Esophagus (tissue), 2 donors: Measurements from ENCODE around the gene RNF224. TPM values are rescaled to one million over a fixed set of nuclear protein-coding genes. Genes with fewer than 3 reads are reported as not detected.

ENCODE experiments used
- H3K27ac ChIP-seq, 2 donors: one replicate each; pipeline ENCODE4 v1.5.1; 2013; ENCODE audit warnings: low read depth in 2 of 2, mild to moderate bottlenecking in 2 of 2, inconsistent platforms in 1 of 2, low read length in 1 of 2, moderate library complexity in 1 of 2
- H3K27me3 ChIP-seq, 2 donors: one replicate each; pipeline ENCODE4 v1.6.1; 2013; ENCODE audit warnings: low read length in 2 of 2, control low read depth in 1 of 2, mild to moderate bottlenecking in 1 of 2; ENCODE audit not compliant: insufficient read depth in 2 of 2, control insufficient read depth in 1 of 2
- H3K36me3 ChIP-seq, 2 donors: one replicate each; pipeline ENCODE4 v1.6.1; 2013; ENCODE audit warnings: low read length in 1 of 2; ENCODE audit not compliant: control insufficient read depth in 2 of 2, insufficient read depth in 2 of 2
- H3K4me1 ChIP-seq, 2 donors: one replicate each; pipeline ENCODE4 v1.6.1; 2013; ENCODE audit warnings: low read length in 1 of 2; ENCODE audit not compliant: control insufficient read depth in 2 of 2, insufficient read depth in 2 of 2
- H3K4me3 ChIP-seq, 2 donors: one replicate each; pipeline ENCODE4 v1.5.1; 2013; ENCODE audit warnings: low read length in 2 of 2, mild to moderate bottlenecking in 2 of 2, low read depth in 1 of 2, moderate library complexity in 1 of 2
- H3K9me3 ChIP-seq, 2 donors: one replicate each; pipeline ENCODE4 v1.6.1; 2013; ENCODE audit warnings: mild to moderate bottlenecking in 2 of 2, low read depth in 1 of 2, low read length in 1 of 2, moderate library complexity in 1 of 2; ENCODE audit not compliant: control insufficient read depth in 2 of 2, insufficient read depth in 1 of 2
- WGBS, 2 donors: extraction: QIAGEN DNeasy Blood & Tissue Kit; methylation state at CpG; one replicate each; pipeline ENCODE4 v1.1.7; 2013; 5-methylcytosine and 5-hydroxymethylcytosine counted together
- polyA plus RNA-seq, 2 donors: library from polyadenylated mRNA; stranded (reverse); fragments of 200-250 nt; gene quantifications; one replicate each; pipeline ENCODE4 v1.2.3, GENCODE V29; 2013
- donor health status: healthy with polysubstance abuse.
- donor health status: Bipolar disorder and iron deficiency.

RNF224 gene
- polyA plus RNA-seq, result 1 to 10 TPM; 3.7 to 5.5 TPM

DNA sequence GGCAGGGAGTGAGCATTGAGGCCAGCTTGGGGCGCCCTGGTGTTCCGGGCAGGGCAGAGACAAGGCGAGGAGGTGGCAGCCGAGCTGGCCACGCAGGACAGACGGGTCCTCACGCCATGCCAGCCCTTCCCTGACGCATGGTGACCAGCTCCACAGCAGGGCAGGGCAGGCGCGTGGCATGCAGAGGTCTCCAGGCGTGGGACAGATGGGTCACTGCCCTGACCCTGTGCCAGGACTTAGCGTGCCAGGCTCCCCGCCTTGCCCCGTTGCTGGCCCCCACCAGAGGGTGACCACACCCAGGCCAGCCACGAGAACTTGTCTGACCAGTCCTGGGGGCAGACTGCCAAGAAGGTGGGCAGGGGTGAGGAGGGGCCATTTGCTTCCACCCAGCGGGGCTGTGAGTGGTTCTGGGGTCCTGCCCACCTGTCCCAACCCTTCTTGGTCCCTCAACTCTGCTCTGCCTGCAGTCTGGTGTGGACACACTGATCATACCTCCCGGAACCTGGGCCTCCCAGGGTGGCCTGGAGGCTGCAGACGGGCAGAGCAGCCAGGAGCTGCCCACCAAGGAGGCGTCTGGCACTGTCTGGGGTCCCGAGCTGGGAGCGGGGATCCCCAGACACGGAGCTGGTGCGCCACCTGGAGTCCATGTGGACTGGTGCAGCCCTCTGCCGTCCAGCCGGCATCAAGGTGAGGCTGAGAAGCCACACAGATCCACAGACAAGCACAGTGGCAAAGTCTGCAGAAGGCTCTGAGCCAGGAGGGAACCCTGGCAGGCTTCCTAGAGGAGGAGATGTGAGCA is at the start of gene RNF224:
Gene RNF224 (plus strand): TSS at position 449 of the 799 bp plus-strand sequence. CDS start 834 bp downstream, outside the sequence.
- H3K4me1 ChIP-seq, result peaks cover 3 to 25% of the 10 kb centered on the region in 2 donors
- H3K27me3 ChIP-seq, result no peaks in the 10 kb centered on the region
- peaks cover 0 to 8% of the 10 kb centered on the region in 2 donors for H3K36me3 ChIP-seq
- H3K27ac ChIP-seq, result peak within 1 kb of the TSS; percentile 93 to 94
- 22 to 28% methylated on average over 25 of the region's 25 CpGs for WGBS, 2 donors
- no peaks in the 10 kb centered on the region for H3K9me3 ChIP-seq
- H3K4me3 ChIP-seq, result peak within 1 kb of the TSS; percentile 64 to 66

GRCh38 chr9:137178201-137178938 is 48.9 kb upstream of the RNF224 start:
- Histone ChIP-seq H3K27me3 (no peaks in the 10 kb centered on the region), H3K36me3 (peaks cover 8 to 51% of the 10 kb centered on the region in 2 donors)
- WGBS, 2 donors, result 87 to 93% methylated on average over 23 of the region's 23 CpGs

GRCh38 chr9:137178939-137179630 is 48.2 kb upstream of the RNF224 start:
- no peaks in the 10 kb centered on the region for H3K27me3 ChIP-seq
- H3K36me3 ChIP-seq, result peaks cover 13 to 58% of the 10 kb centered on the region in 2 donors
- 86 to 88% methylated on average over 17 to 19 of the region's 19 CpGs for WGBS, 2 donors
- no peak overlapping the region for H3K27ac ChIP-seq
- no peak overlapping the region for H3K4me3 ChIP-seq
- H3K9me3 ChIP-seq, result no peaks in the 10 kb centered on the region
- H3K4me1 ChIP-seq, result peaks cover 3 to 11% of the 10 kb centered on the region in 2 donors

More at GRCh38 chr9:137178201-137178938, 48.9 kb upstream of the RNF224 start:
- Histone ChIP-seq H3K27ac (no peak overlapping the region), H3K4me1 (peaks cover 5 to 17% of the 10 kb centered on the region in 2 donors), H3K9me3 (no peaks in the 10 kb centered on the region), H3K4me3 (no peak overlapping the region)

DNA sequence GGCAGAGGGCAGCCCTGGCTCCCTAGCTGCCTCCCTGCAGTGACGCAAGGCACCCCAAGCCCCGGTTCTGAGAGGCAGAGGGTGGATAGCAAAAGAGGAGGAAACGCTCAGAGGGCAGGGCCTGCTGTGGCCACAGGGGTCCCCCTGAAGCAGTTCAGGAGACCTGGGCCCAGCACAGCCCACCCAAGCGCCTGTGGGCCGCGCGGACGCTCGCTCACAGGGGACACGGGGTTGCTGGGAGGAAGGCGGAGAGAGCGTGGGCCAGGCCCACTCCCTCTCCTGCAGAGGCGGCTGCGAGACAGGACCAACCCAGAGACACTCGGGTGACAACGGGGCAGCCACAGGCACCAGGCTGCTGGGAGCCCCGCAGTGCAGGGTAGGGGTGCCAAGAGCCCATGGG is 47.5 kb upstream of the RNF224 start:
- Histone ChIP-seq H3K36me3 (peaks cover 16 to 64% of the 10 kb centered on the region in 2 donors), H3K9me3 (no peaks in the 10 kb centered on the region), H3K27me3 (no peaks in the 10 kb centered on the region), H3K4me1 (peaks cover 3 to 7% of the 10 kb centered on the region in 2 donors), H3K4me3 (no peak overlapping the region), H3K27ac (no peak overlapping the region)
- 92 to 98% methylated on average over 12 to 17 of the region's 17 CpGs for WGBS, 2 donors

DNA sequence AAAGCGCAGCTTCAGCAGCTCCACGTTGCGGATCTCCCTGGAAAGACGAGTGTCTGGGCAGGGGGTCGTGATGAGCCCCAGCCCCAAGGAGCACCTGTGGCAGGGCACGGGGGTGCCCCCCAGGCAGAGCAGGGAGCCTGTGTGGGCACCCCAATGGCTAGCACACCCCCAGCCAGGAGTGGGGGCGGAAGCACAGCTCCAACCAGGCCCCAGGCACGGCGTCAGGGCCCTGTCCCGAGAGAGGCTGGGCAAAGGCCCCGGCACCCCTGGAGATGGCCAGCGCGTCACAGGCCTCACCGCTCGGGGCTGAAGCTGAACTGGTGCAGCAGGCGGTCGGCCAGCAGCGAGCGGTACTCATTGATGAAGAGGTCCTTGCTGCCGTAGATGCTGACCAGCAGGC is 46.8 kb upstream of the RNF224 start:
- H3K27ac ChIP-seq, result no peak overlapping the region
- no peaks in the 10 kb centered on the region for H3K9me3 ChIP-seq
- H3K27me3 ChIP-seq, result no peaks in the 10 kb centered on the region
- 92 to 96% methylated on average over 20 of the region's 20 CpGs for WGBS, 2 donors
- peaks cover 16 to 71% of the 10 kb centered on the region in 2 donors for H3K36me3 ChIP-seq
- H3K4me3 ChIP-seq, result no peak overlapping the region
- H3K4me1 ChIP-seq, result peaks cover 0 to under 1% of the 10 kb centered on the region in 2 donors

DNA sequence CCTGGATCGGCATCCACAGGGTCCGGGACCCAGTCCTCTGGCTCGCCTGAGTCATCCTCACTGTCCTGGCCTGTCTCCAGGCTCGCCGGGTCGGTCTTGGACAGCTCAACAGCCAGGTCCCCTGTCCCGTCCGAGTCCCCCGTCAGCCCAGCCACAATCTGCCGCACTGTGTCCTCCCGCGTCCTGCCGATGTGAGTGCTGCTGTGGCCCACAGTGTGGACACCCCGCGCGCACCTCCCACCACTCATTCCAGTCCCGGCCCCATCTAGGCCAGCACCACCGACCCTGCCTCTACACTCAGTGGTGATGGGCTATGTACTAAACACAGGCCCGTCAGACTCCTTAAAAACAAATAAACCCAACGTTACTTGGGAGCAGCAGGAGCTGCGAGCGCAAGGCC is 45.6 kb upstream of the RNF224 start:
- Histone ChIP-seq H3K27ac (no peak overlapping the region), H3K36me3 (peaks cover 16 to 80% of the 10 kb centered on the region in 2 donors), H3K4me3 (no peak overlapping the region), H3K27me3 (no peaks in the 10 kb centered on the region), H3K9me3 (no peaks in the 10 kb centered on the region), H3K4me1 (peaks cover 5 to 9% of the 10 kb centered on the region in 2 donors)
- 92 to 95% methylated on average over 22 of the region's 22 CpGs for WGBS, 2 donors

DNA sequence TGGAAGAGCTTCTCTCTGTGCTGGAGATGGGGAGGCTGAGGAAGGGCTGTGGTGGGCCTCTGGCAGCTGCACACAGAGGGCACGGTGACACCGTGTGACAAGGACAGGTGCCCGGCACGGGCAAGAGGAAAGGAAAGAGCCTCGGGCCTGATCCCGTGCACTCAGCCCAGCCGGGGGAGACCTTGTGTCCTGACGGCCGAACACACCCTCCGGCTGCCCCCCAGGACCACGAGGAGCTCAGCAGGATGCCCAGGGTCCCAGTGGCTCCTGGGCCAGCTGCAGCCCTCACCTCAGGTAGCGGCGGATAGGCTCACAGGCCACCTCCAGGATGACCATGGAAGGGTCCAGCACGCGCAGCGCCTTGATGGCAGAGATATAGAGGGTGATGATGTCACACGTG is 44.5 kb upstream of the RNF224 start:
- Histone ChIP-seq H3K36me3 (peaks cover 16 to 84% of the 10 kb centered on the region in 2 donors), H3K27ac (no peak overlapping the region), H3K4me1 (peaks cover 13 to 19% of the 10 kb centered on the region in 2 donors), H3K4me3 (no peak overlapping the region), H3K27me3 (no peaks in the 10 kb centered on the region), H3K9me3 (no peaks in the 10 kb centered on the region)
- WGBS, 2 donors, result 90 to 96% methylated on average over 17 of the region's 17 CpGs

- peaks cover 16 to 71% of the 10 kb centered on the region in 2 donors for H3K36me3 ChIP-seq
- H3K4me3 ChIP-seq, result no peak overlapping the region
- H3K27ac ChIP-seq, result no peak overlapping the region
- H3K27me3 ChIP-seq, result no peaks in the 10 kb centered on the region
- peaks cover 13 to 19% of the 10 kb centered on the region in 2 donors for H3K4me1 ChIP-seq
- H3K9me3 ChIP-seq, result no peaks in the 10 kb centered on the region
- WGBS, 2 donors, result 94 to 95% methylated on average over 27 of the region's 27 CpGs
Measured at GRCh38 chr9:137183980-137184595, 43.2 kb upstream of the RNF224 start.
